Body of pancreas (tissue), 4 donors: Measurements from ENCODE around the gene TM4SF20.

Experiments
- POLR2A ChIP-seq, 3 donors: fragments of 450-650 bp; IDR thresholded peaks; one replicate each; pipeline ENCODE4 v1.6.1; 2016; ENCODE audit warnings: antibody characterized with exemption in 3 of 3, mild to moderate bottlenecking in 2 of 3
- TF ChIP-seq, protein P1 (sequence below), 7 experiments: fragments of 450-650 bp in 4 of 7; fragments of 200-600 bp in 3 of 7; sonication (generic) in 3 of 7; IDR thresholded peaks; one replicate each; pipeline ENCODE4 v1.5.1; 2016 to 2019; ENCODE audit warnings: antibody characterized with exemption in 7 of 7

DNA sequence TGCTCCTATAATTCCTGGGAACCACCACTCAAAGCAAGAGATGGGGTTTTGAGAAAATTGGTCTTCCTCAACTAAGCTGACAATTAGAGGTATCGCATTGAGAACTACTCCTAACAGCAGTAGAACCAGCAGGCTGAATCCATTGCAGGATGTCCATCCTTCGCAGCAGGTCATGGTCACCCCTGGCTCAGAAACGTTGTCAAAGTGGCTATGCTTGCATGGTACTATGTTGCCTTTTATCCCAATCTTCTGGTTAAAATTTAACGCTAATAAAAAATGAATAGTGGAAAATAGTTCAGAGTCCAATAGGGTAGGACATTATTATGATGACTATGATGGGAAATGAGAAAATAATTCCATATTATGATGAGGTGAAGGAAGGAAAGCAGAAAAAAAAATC is at the start of gene TM4SF20:
- TF ChIP-seq, protein P1, sequence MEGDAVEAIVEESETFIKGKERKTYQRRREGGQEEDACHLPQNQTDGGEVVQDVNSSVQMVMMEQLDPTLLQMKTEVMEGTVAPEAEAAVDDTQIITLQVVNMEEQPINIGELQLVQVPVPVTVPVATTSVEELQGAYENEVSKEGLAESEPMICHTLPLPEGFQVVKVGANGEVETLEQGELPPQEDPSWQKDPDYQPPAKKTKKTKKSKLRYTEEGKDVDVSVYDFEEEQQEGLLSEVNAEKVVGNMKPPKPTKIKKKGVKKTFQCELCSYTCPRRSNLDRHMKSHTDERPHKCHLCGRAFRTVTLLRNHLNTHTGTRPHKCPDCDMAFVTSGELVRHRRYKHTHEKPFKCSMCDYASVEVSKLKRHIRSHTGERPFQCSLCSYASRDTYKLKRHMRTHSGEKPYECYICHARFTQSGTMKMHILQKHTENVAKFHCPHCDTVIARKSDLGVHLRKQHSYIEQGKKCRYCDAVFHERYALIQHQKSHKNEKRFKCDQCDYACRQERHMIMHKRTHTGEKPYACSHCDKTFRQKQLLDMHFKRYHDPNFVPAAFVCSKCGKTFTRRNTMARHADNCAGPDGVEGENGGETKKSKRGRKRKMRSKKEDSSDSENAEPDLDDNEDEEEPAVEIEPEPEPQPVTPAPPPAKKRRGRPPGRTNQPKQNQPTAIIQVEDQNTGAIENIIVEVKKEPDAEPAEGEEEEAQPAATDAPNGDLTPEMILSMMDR (IDR thresholded peaks at IDR 0.05) = no peak
- TF ChIP-seq POLR2A (IDR thresholded peaks at IDR 0.05) = no peak
